H1 (cell line): Measurements from ENCODE around the gene MAK. TPM values are rescaled to one million over a fixed set of nuclear protein-coding genes. Genes with fewer than 3 reads are reported as not detected.
"Not testable (repeated sequence)": the region's sequence is repeated elsewhere in the genome, so short reads cannot be mapped to it uniquely, and the experiment has no call there.

Experiments used
- CTCF ChIA-PET: fragments of 300-600 bp; sonication (Branson Sonifier 250); formaldehyde crosslinking; loops from one replicate; lab custom pipeline; 2021; ENCODE audit not compliant: partially characterized antibody; lab: Charles Lee
- POLR2A ChIA-PET: fragments of 300-600 bp; sonication (Branson Sonifier 250); formaldehyde crosslinking; loops from one replicate; lab custom pipeline; 2021; ENCODE audit warnings: inconsistent platforms; ENCODE audit not compliant: partially characterized antibody; lab: Charles Lee
- DNase-seq, 2 experiments: peaks; one replicate each; pipeline versions ENCODE4 v3.0.0 to v3.0.0-alpha.2; 2010 to 2022; ENCODE audit warnings: low spot score in 2 of 2, low read depth in 1 of 2, mixed read lengths in 1 of 2
- FAIRE-seq: peaks from 2 replicates; lab custom pipeline; 2011; peaks lifted over from hg19 to GRCh38; lab: Jason Lieb, UNC
- H2AFZ ChIP-seq: 2 replicates; pipeline ENCODE4 v1.8.1; 2012; ENCODE audit warnings: low read length, inconsistent platforms
- H2AK5ac ChIP-seq: 2 replicates; pipeline ENCODE4 v1.6.1; 2013; ENCODE audit warnings: low read depth, low read length
- H2BK120ac ChIP-seq: replicated peaks from 2 replicates; pipeline ENCODE3; 2013; ENCODE audit warnings: low read depth, low read length, inconsistent platforms
- H2BK12ac ChIP-seq: 2 replicates; pipeline ENCODE4 v1.6.1; 2013; ENCODE audit warnings: low read depth, low read length
- H2BK15ac ChIP-seq: 2 replicates; pipeline ENCODE4 v1.6.1; 2013; ENCODE audit warnings: low read length
- H2BK20ac ChIP-seq: 2 replicates; pipeline ENCODE4 v1.6.1; 2013; ENCODE audit warnings: low read length
- H2BK5ac ChIP-seq: 2 replicates; pipeline ENCODE4 v1.6.1; 2013; ENCODE audit warnings: low read depth, low read length
- H3K14ac ChIP-seq: 2 replicates; pipeline ENCODE4 v1.6.1; 2013; ENCODE audit warnings: inconsistent platforms; ENCODE audit not compliant: insufficient read length
- H3K18ac ChIP-seq: 2 replicates; pipeline ENCODE4 v1.6.1; 2013; ENCODE audit warnings: low read length; ENCODE audit errors: extremely low read depth
- H3K23ac ChIP-seq: 2 replicates; pipeline ENCODE4 v1.6.1; 2013; ENCODE audit warnings: inconsistent platforms; ENCODE audit not compliant: insufficient read length
- H3K23me2 ChIP-seq: 2 replicates; pipeline ENCODE4 v1.6.1; 2013; ENCODE audit warnings: low read depth, low read length
- H3K27ac ChIP-seq: 2 replicates; pipeline ENCODE4 v1.6.1; 2011; ENCODE audit warnings: low read depth, low read length, inconsistent platforms
- H3K27me3 ChIP-seq, 4 experiments: replicated peaks in 1 of 4; 1 replicate in 1 of 4; 2 replicates in 3 of 4; pipeline versions ENCODE4 v1.6.1 to v1.8.1; 2011 to 2013; ENCODE audit warnings: low read length in 3 of 4, mild to moderate bottlenecking in 3 of 4, inconsistent platforms in 2 of 4, mixed read lengths in 2 of 4, moderate library complexity in 1 of 4; ENCODE audit not compliant: control insufficient read depth in 3 of 4, insufficient read depth in 3 of 4; ENCODE audit errors: extremely low read depth in 1 of 4
- H3K36me3 ChIP-seq, 4 experiments: 2 replicates each; pipeline versions ENCODE4 v1.6.1 to v1.8.1; 2011 to 2013; ENCODE audit warnings: mild to moderate bottlenecking in 4 of 4, low read length in 3 of 4, moderate library complexity in 2 of 4, control low read depth in 1 of 4, inconsistent platforms in 1 of 4; ENCODE audit not compliant: insufficient read depth in 4 of 4, control insufficient read depth in 2 of 4
- H3K4ac ChIP-seq: replicated peaks from 2 replicates; pipeline ENCODE3; 2013; ENCODE audit warnings: low read length, low read depth, mixed read lengths, inconsistent platforms; ENCODE audit not compliant: insufficient read length
- H3K4me1 ChIP-seq, 4 experiments: replicated peaks in 1 of 4; 1 replicate in 1 of 4; 2 replicates in 3 of 4; pipeline versions ENCODE4 v1.6.1 to v1.8.1; 2011 to 2013; ENCODE audit warnings: low read length in 3 of 4, inconsistent platforms in 2 of 4, mixed read lengths in 1 of 4; ENCODE audit not compliant: insufficient read depth in 4 of 4, control insufficient read depth in 3 of 4
- H3K4me2 ChIP-seq, 2 experiments: 2 replicates each; pipeline versions ENCODE4 v1.6.1 to v1.8.1; 2011 to 2013; ENCODE audit warnings: low read depth in 2 of 2, low read length in 2 of 2, control low read depth in 1 of 2, inconsistent platforms in 1 of 2, mild to moderate bottlenecking in 1 of 2; ENCODE audit not compliant: insufficient read depth in 1 of 2
- H3K4me3 ChIP-seq, 4 experiments: fragments of 200-600, 300-600 bp in 1 of 4; sonication (generic), shearing (Covaris generic), sonication (Bioruptor Twin) in 1 of 4; 2 replicates each; pipeline versions ENCODE4 v1.5.1 to v1.8.1; 2011 to 2016; ENCODE audit warnings: low read length in 4 of 4, low read depth in 3 of 4, control low read depth in 2 of 4, inconsistent platforms in 2 of 4, mild to moderate bottlenecking in 2 of 4, mixed read lengths in 1 of 4, moderate library complexity in 1 of 4; ENCODE audit not compliant: insufficient read depth in 2 of 4; ENCODE audit errors: extremely low read depth in 1 of 4
- H3K56ac ChIP-seq: replicated peaks from 2 replicates; pipeline ENCODE3; 2013; ENCODE audit warnings: low read depth, mild to moderate bottlenecking, mixed read lengths, low read length, inconsistent platforms; ENCODE audit not compliant: insufficient read length
- H3K79me1 ChIP-seq: 2 replicates; pipeline ENCODE4 v1.6.1; 2013; ENCODE audit warnings: low read depth, low read length, control low read depth
- H3K79me2 ChIP-seq, 2 experiments: 2 replicates each; pipeline versions ENCODE4 v1.6.1 to v1.8.1; 2012 to 2013; ENCODE audit warnings: low read length in 2 of 2, mild to moderate bottlenecking in 2 of 2, inconsistent platforms in 1 of 2; ENCODE audit not compliant: insufficient read depth in 2 of 2, control insufficient read depth in 1 of 2
- H3K9ac ChIP-seq, 4 experiments: replicated peaks in 1 of 4; 1 replicate in 1 of 4; 2 replicates in 3 of 4; pipeline versions ENCODE4 v1.6.1 to v1.8.1; 2011 to 2013; ENCODE audit warnings: low read depth in 3 of 4, low read length in 3 of 4, control low read depth in 2 of 4, mild to moderate bottlenecking in 2 of 4, moderate library complexity in 2 of 4, inconsistent platforms in 1 of 4; ENCODE audit errors: extremely low read depth in 1 of 4
- H3K9me3 ChIP-seq, 2 experiments: 2 replicates each; pipeline versions ENCODE4 v1.6.1 to v1.8.1; 2012 to 2013; ENCODE audit warnings: mild to moderate bottlenecking in 2 of 2, moderate library complexity in 2 of 2, control low read depth in 1 of 2, inconsistent platforms in 1 of 2, low read depth in 1 of 2, low read length in 1 of 2, mixed read lengths in 1 of 2; ENCODE audit not compliant: insufficient read depth in 2 of 2
- H4K20me1 ChIP-seq, 2 experiments: replicated peaks in 1 of 2; 2 replicates each; pipeline versions ENCODE3 to v1.8.1; 2011 to 2013; ENCODE audit warnings: inconsistent platforms in 2 of 2, low read length in 2 of 2, mild to moderate bottlenecking in 1 of 2; ENCODE audit not compliant: insufficient read depth in 2 of 2, control insufficient read depth in 1 of 2
- H4K5ac ChIP-seq: 2 replicates; pipeline ENCODE4 v1.6.1; 2013; ENCODE audit warnings: low read length, low read depth, mixed read lengths, inconsistent platforms; ENCODE audit not compliant: insufficient read length
- H4K8ac ChIP-seq: 2 replicates; pipeline ENCODE4 v1.8.0; 2013; ENCODE audit warnings: mild to moderate bottlenecking, moderate library complexity, low read length, inconsistent platforms; ENCODE audit not compliant: insufficient read depth; ENCODE audit errors: extremely low read depth
- H4K91ac ChIP-seq: replicated peaks from 2 replicates; pipeline ENCODE3; 2013; ENCODE audit warnings: low read length, mixed read lengths, inconsistent platforms; ENCODE audit not compliant: insufficient read length
- SP1 ChIP-seq: IDR thresholded peaks from 2 replicates; pipeline ENCODE4 v1.6.1; 2011; ENCODE audit warnings: low read depth, low read length
- WGBS, 2 experiments: shearing (Covaris generic) in 1 of 2; methylation state at CpG; one replicate each; pipeline versions ENCODE4 v1.1.6 to v1.1.7; 2013 to 2015; ENCODE audit warnings: low lambda C conversion rate in 2 of 2, mixed read lengths in 2 of 2, inconsistent platforms in 1 of 2, low coverage in 1 of 2, missing lambda C conversion rate in 1 of 2; ENCODE audit not compliant: insufficient replicate concordance in 2 of 2, insufficient coverage in 1 of 2, insufficient read length in 1 of 2; ENCODE audit errors: extremely low coverage in 1 of 2, missing lambda C conversion rate in 1 of 2; 5-methylcytosine and 5-hydroxymethylcytosine counted together
- polyA plus RNA-seq, 7 experiments: library from polyadenylated mRNA; depleted of rRNA in 3 of 7; stranded (reverse) in 5 of 7; unstranded in 2 of 7; fragments of >200 nt in 5 of 7; fragments of 200-250 nt in 2 of 7; gene quantifications; 1 replicate in 5 of 7; 2 replicates in 1 of 7; 4 replicates in 1 of 7; pipeline versions ENCODE4 v1.2.1 to v1.2.3, GENCODE V29; 2011 to 2013; ENCODE audit warnings: missing spikeins in 2 of 7, mixed read lengths in 2 of 7
- total RNA-seq: library from RNA; stranded (reverse); fragmentation: NEBNext Ultra II Directional; extraction: Animal tissue kit (Norgen Biotek cat#: 25700); gene quantifications from 2 replicates; pipeline ENCODE4 v1.2.1, GENCODE V29; 2021

MAK gene
- total and polyA plus RNA-seq, 2 of the 8 experiments (the other 6 are each of a cell fraction or from before 2014, with no cell fraction given): 0.08 to 0.37 TPM

DNA sequence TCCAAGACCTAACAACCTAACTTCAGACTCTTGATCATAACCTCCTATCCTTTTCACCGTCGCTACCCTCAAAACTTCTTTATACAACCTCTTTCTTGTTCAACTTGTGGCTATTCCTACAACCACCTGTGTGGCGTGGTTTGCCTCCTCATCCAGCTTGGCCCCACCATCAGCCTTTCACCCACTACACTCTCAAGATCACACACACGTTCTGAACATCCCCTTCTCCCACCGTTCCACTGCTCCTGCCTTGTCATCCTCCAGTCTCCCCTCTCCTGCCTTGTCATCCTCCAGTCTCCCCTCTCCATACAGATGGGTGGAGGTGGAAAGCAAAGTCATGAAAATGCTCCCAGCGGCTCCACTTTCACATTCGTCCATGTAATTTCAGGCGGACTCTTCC is 14.0 kb downstream of the MAK start (continued):
- no peak for TF ChIP-seq SP1

GRCh38 chr6:10814176-10814575 is 24.2 kb downstream of the MAK start:
- H4K20me1 ChIP-seq, CTCF ChIA-PET, H3K56ac ChIP-seq, H3K36me3 ChIP-seq, H3K79me1 ChIP-seq, H3K4me3 ChIP-seq, H3K9me3 ChIP-seq, H3K23me2 ChIP-seq, H3K27ac ChIP-seq, H3K27me3 ChIP-seq, H2AFZ ChIP-seq, FAIRE-seq, H3K4me1 ChIP-seq, H2AK5ac ChIP-seq, H3K79me2 ChIP-seq, H4K8ac ChIP-seq, H4K91ac ChIP-seq, POLR2A ChIA-PET, H2BK120ac ChIP-seq, H3K18ac ChIP-seq, H2BK12ac ChIP-seq, H3K23ac ChIP-seq, H3K4me2 ChIP-seq, H4K5ac ChIP-seq, DNase-seq, H2BK15ac ChIP-seq, H3K4ac ChIP-seq, H3K14ac ChIP-seq, H2BK20ac ChIP-seq, H2BK5ac ChIP-seq, H3K9ac ChIP-seq: not testable (repeated sequence)
- WGBS, 2 experiments: 93% methylated on average over 6 of the region's 6 CpGs; no CpG with 5 or more reads in 1 of the 2 experiments
